ENCODE results near the gene TSPAN9.

The TSPAN9 gene, protein sequence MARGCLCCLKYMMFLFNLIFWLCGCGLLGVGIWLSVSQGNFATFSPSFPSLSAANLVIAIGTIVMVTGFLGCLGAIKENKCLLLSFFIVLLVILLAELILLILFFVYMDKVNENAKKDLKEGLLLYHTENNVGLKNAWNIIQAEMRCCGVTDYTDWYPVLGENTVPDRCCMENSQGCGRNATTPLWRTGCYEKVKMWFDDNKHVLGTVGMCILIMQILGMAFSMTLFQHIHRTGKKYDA

GRCh38 chr12:3076730-3077571, at the start of gene TSPAN9:
TSS of gene TSPAN9 (plus strand) at chr12:3077379. CDS start at chr12:3201194, 123,815 bp downstream.
- Histone ChIP-seq H3K4me1 (ENCODE audit: insufficient read depth, low read length) (peaks cover 7% of the 10 kb centered on the region; the same call in 1 of the 2 replicates), H3K36me3 (ENCODE audit: insufficient read depth, low read length) (no peaks in the 10 kb centered on the region), H3K9me3 (ENCODE audit: control insufficient read depth, insufficient read depth, low read length) (no peaks in the 10 kb centered on the region), H3K9ac (ENCODE audit: low read depth, low read length) (peak within 1 kb of the TSS; percentile 77)

GRCh38 chr12:3028108-3028507, 49.1 kb upstream of the TSPAN9 start:
- Histone ChIP-seq H3K9ac (ENCODE audit: low read depth, low read length) (no peak overlapping the region), H3K4me1 (ENCODE audit: insufficient read depth, low read length) (no peaks in the 10 kb centered on the region), H3K9me3 (ENCODE audit: control insufficient read depth, insufficient read depth, low read length) (no peaks in the 10 kb centered on the region), H3K36me3 (ENCODE audit: insufficient read depth, low read length) (peaks cover 30% of the 10 kb centered on the region)

DNA sequence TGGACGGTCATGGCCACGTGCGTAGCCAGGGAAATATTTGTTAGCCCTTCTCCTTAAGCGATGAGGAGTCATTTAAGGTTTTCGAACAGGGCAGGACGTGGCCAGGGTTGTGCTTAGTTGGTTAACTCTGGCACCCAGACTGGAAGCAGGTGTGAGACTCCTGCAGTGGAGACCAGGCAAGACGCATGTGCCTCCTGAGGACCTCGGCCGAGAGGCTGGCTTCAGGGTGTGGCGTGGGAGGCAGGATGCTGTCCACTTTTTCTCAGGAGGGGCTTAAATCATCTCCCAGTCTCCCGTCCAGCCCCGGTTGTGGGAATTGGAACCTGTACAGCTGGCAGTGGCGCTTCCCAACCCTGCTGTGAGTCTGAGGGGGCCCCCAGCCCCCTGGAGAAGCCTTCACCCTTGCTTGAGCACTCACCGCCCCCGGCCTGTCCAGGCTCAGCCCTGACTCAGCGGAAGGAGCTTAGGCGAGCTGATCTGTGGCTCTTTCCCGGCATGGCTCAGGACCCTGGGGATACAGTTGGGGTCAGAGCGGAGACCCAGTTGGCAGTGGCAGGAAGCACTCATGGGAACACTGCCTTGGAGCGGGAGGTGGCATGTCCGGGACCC, 46.3 kb upstream of the TSPAN9 start:
- 0 out of 2 replicates have a peak, but pooled peaks cover 4% of the 10 kb centered on the region for H3K4me1 ChIP-seq (ENCODE audit: insufficient read depth, low read length)
- H3K9me3 ChIP-seq (ENCODE audit: control insufficient read depth, insufficient read depth, low read length), result no peaks in the 10 kb centered on the region
- peaks cover 22% of the 10 kb centered on the region for H3K36me3 ChIP-seq (ENCODE audit: insufficient read depth, low read length)
- no peak overlapping the region for H3K9ac ChIP-seq (ENCODE audit: low read depth, low read length)

GRCh38 chr12:3032161-3032560, 45.0 kb upstream of the TSPAN9 start:
- Histone ChIP-seq H3K9ac (ENCODE audit: low read depth, low read length) (no peak overlapping the region), H3K4me1 (ENCODE audit: insufficient read depth, low read length) (0 out of 2 replicates have a peak, but pooled peaks cover 4% of the 10 kb centered on the region), H3K36me3 (ENCODE audit: insufficient read depth, low read length) (peaks cover 25% of the 10 kb centered on the region), H3K9me3 (ENCODE audit: control insufficient read depth, insufficient read depth, low read length) (no peaks in the 10 kb centered on the region)

- H3K4me1 ChIP-seq (ENCODE audit: insufficient read depth, low read length), result 0 out of 2 replicates have a peak, but pooled peaks cover 4% of the 10 kb centered on the region
- peaks cover 26% of the 10 kb centered on the region for H3K36me3 ChIP-seq (ENCODE audit: insufficient read depth, low read length)
- no peak overlapping the region for H3K9ac ChIP-seq (ENCODE audit: low read depth, low read length)
- no peaks in the 10 kb centered on the region for H3K9me3 ChIP-seq (ENCODE audit: control insufficient read depth, insufficient read depth, low read length)
These were observed 44.2 kb upstream of the TSPAN9 start for GRCh38 chr12:3032770-3033538.

- no peaks in the 10 kb centered on the region for H3K9me3 ChIP-seq (ENCODE audit: control insufficient read depth, insufficient read depth, low read length)
- H3K9ac ChIP-seq (ENCODE audit: low read depth, low read length), result no peak overlapping the region
- 0 out of 2 replicates have a peak, but pooled peaks cover 4% of the 10 kb centered on the region for H3K4me1 ChIP-seq (ENCODE audit: insufficient read depth, low read length)
- peaks cover 21% of the 10 kb centered on the region for H3K36me3 ChIP-seq (ENCODE audit: insufficient read depth, low read length)
These were observed 43.7 kb upstream of the TSPAN9 start for GRCh38 chr12:3033539-3033867.

- Histone ChIP-seq H3K36me3 (ENCODE audit: insufficient read depth, low read length) (peaks cover 17% of the 10 kb centered on the region), H3K4me1 (ENCODE audit: insufficient read depth, low read length) (0 out of 2 replicates have a peak, but pooled peaks cover 4% of the 10 kb centered on the region), H3K9ac (ENCODE audit: low read depth, low read length) (no peak overlapping the region), H3K9me3 (ENCODE audit: control insufficient read depth, insufficient read depth, low read length) (no peaks in the 10 kb centered on the region)
These were observed 43.0 kb upstream of the TSPAN9 start for GRCh38 chr12:3034067-3034750.

- H3K9ac ChIP-seq (ENCODE audit: low read depth, low read length), result no peak overlapping the region
- peaks cover 12% of the 10 kb centered on the region for H3K36me3 ChIP-seq (ENCODE audit: insufficient read depth, low read length)
- 0 out of 2 replicates have a peak, but pooled peaks cover 4% of the 10 kb centered on the region for H3K4me1 ChIP-seq (ENCODE audit: insufficient read depth, low read length)
- no peaks in the 10 kb centered on the region for H3K9me3 ChIP-seq (ENCODE audit: control insufficient read depth, insufficient read depth, low read length)
These were observed 42.0 kb upstream of the TSPAN9 start for GRCh38 chr12:3035171-3035570.

- H3K36me3 ChIP-seq (ENCODE audit: insufficient read depth, low read length), result peaks cover 10% of the 10 kb centered on the region
- no peak overlapping the region for H3K9ac ChIP-seq (ENCODE audit: low read depth, low read length)
- 0 out of 2 replicates have a peak, but pooled peaks cover 4% of the 10 kb centered on the region for H3K4me1 ChIP-seq (ENCODE audit: insufficient read depth, low read length)
- no peaks in the 10 kb centered on the region for H3K9me3 ChIP-seq (ENCODE audit: control insufficient read depth, insufficient read depth, low read length)
These were observed 41.1 kb upstream of the TSPAN9 start for GRCh38 chr12:3035815-3036702.

GRCh38 chr12:3036901-3037600, 40.1 kb upstream of the TSPAN9 start:
- Histone ChIP-seq H3K4me1 (ENCODE audit: insufficient read depth, low read length) (0 out of 2 replicates have a peak, but pooled peaks cover 4% of the 10 kb centered on the region), H3K36me3 (ENCODE audit: insufficient read depth, low read length) (peaks cover 10% of the 10 kb centered on the region), H3K9ac (ENCODE audit: low read depth, low read length) (no peak overlapping the region; the same call in 1 of the 2 replicates), H3K9me3 (ENCODE audit: control insufficient read depth, insufficient read depth, low read length) (no peaks in the 10 kb centered on the region)

DNA sequence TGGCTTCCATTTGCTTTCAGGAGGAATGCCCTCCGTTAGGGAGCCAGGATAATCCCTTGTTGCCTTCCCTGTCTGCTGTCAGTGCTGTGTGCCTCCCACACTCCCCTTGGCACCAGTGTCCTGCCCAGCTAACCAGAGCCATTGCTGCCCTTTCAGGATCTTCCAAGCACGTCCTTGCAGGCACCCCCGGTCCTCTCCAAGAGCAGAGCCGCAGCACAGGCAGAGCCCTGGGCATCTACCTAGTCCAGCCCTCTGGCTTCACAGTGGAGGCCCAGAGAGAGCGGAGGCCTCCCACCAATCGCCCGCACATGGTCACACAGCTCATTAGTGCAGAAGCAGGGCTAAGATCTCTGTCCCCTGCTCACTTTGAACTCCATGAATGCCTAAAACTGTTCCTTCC, 39.0 kb upstream of the TSPAN9 start:
- Histone ChIP-seq H3K9me3 (ENCODE audit: control insufficient read depth, insufficient read depth, low read length) (no peaks in the 10 kb centered on the region), H3K4me1 (ENCODE audit: insufficient read depth, low read length) (0 out of 2 replicates have a peak, but pooled peaks cover 4% of the 10 kb centered on the region), H3K9ac (ENCODE audit: low read depth, low read length) (no peak overlapping the region), H3K36me3 (ENCODE audit: insufficient read depth, low read length) (peaks cover 10% of the 10 kb centered on the region)

DNA sequence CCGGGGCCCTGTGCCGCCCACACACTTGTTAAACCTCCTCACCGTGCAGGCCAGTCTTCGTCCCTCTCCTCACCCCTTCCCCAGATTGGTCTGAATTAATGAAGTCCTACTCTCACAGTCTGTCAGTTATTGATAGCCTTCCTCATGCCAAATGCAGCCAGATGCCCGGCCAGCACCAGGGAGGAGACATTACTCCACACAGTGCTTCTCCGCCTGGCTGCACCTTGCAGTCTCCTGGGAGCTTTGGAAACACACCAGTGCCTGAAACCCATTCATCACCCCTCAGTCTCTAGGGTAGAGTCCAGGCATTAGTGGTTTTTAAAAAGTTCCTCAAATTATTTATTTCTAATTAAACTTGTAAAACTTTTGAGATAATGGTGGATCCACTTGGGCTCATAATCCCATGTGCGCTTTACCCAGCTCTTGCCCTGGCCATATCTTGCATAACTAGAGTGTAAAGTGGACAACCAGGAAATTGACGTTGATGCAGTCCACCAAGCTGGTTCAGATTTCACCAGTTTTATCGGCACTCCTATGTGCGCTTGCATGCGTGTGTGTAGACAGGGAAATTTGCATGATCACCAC, 38.2 kb upstream of the TSPAN9 start:
- Histone ChIP-seq H3K9ac (ENCODE audit: low read depth, low read length) (no peak overlapping the region), H3K4me1 (ENCODE audit: insufficient read depth, low read length) (no peaks in the 10 kb centered on the region), H3K36me3 (ENCODE audit: insufficient read depth, low read length) (peaks cover 10% of the 10 kb centered on the region), H3K9me3 (ENCODE audit: control insufficient read depth, insufficient read depth, low read length) (no peaks in the 10 kb centered on the region)

Data from ES-I3 (cell line).